ENCODE data around the gene TCIRG1.

TCIRG1 gene

GRCh38 chr11:68036717-68037239, 2.0 kb upstream of the TCIRG1 start:
- peak; percentile 75 for DNase-seq (ENCODE audit: low read depth)

GRCh38 chr11:68037411-68038225, 1.2 kb upstream of the TCIRG1 start:
- no peak for DNase-seq (ENCODE audit: low read depth)

GRCh38 chr11:68038226-68038717, 553 bp upstream of the TCIRG1 start:
- DNase-seq (ENCODE audit: low read depth): no peak

GRCh38 chr11:68039526-68040086, 781 bp downstream of the TCIRG1 start:
- DNase-seq (ENCODE audit: low read depth): no peak

- DNase-seq (ENCODE audit: low read depth): no peak
These were observed 1.5 kb downstream of the TCIRG1 start for GRCh38 chr11:68040101-68040956.

GRCh38 chr11:68040957-68041591, 2.2 kb downstream of the TCIRG1 start:
- DNase-seq (ENCODE audit: low read depth): no peak

GRCh38 chr11:68041617-68042218, 2.9 kb downstream of the TCIRG1 start:
- no peak for DNase-seq (ENCODE audit: low read depth)

GRCh38 chr11:68042219-68043028, 3.6 kb downstream of the TCIRG1 start:
- DNase-seq (ENCODE audit: low read depth): no peak

GRCh38 chr11:68043029-68043348, 4.2 kb downstream of the TCIRG1 start:
- DNase-seq (ENCODE audit: low read depth): no peak

GRCh38 chr11:68043349-68044144, 4.7 kb downstream of the TCIRG1 start:
- DNase-seq (ENCODE audit: low read depth): no peak

- DNase-seq (ENCODE audit: low read depth): no peak
These were observed 5.5 kb downstream of the TCIRG1 start for GRCh38 chr11:68044145-68044813.

GRCh38 chr11:68044898-68045351, 6.1 kb downstream of the TCIRG1 start:
- no peak for DNase-seq (ENCODE audit: low read depth)

- DNase-seq (ENCODE audit: low read depth): no peak
These were observed 8.8 kb downstream of the TCIRG1 start for GRCh38 chr11:68047437-68048290.

- no peak for DNase-seq (ENCODE audit: low read depth)
These were observed 10.1 kb downstream of the TCIRG1 start for GRCh38 chr11:68048681-68049508.

GRCh38 chr11:68049509-68050370, 10.9 kb downstream of the TCIRG1 start:
- no peak for DNase-seq (ENCODE audit: low read depth)

- DNase-seq (ENCODE audit: low read depth): no peak
These were observed 11.6 kb downstream of the TCIRG1 start for GRCh38 chr11:68050371-68050841.
